HG02885 (cell line): Measurements from ENCODE around the gene EP400.
A peak's percentile ranks its signal among the peaks of the same experiment; 100 is the strongest.

Experiments
- ATAC-seq: cut with Tn5 transposase; IDR thresholded peaks from one replicate; pipeline ENCODE4 v1.9.1; 2021; ENCODE audit warnings: mild to moderate bottlenecking; ENCODE audit not compliant: unreplicated experiment, poor library complexity

EP400 gene

DNA sequence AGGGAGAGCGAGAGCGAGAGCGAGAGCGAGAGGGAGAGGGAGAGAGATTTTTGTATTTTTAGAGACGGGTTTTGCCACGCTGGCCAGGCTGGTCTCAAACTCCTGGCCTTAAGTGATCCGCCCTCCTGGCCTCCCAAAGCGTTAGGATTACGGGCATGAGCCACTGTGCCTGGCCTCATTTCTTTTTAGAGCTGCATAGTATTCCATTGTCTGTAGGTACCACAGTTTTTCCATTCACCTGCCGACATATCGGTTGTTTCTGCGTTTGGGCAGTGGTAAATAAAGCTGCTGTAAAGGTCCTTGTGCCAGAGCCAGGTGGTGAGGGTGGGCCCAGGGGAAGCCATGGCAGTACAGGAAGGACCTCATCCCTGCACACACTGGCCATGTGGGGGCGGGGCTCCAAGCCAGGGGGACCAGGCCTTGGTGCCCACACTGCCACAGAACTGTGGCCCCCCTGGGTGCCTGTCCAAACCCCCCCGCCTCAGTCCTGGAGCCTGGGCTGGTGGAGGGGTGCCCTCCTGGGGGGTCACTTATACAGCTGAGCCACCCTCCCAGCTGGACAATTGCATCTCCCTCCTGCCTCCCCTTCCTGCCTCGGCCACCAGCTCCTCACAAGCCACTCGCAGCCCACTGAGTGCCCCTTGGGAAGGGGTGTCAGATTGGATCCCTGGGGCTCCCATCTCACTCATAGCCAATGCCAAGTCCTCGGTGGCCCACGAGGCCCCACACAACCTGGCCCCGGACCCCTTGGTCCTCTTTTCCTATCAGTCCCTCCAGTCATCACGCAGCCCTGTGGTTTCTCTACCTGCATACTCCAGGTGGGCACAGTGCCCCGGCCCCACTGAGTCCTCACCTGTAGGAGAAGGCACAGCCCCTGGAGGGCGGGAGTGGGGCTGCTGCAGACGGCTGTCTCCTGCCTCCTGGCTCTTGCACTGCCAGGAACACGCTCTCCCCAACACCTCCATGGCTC lies 22.3 kb upstream of the EP400 start:
- ATAC-seq: no peak

DNA sequence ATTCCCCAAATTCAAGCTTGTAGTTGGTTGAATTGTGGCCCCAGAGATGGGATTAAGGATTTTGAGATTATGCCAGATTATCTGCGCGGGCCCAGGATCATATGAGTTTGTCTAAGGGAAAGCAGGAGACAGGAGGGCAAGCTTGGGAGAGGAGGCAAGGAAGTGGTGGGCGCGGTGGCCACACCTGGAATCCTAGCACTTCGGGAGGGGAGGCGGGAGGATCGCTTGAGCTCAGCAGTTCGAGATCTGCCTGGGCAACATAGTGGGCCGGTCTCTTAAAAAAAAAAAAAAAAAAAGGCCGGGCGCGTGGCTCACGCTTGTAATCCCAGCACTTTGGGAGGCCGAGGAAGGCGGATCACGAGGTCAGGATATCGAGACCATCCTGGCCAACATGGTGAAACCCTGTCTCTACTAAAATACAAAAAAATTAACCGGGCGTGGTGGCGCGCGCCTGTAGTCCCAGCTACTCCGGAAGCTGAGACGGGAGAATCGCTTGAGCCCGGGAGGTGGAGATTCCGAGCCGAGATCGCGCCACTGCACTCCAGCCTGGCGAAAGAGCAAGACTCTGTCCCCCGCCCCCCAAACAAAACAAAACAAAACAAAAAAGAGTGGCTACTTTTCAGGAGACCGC lies 21.5 kb upstream of the EP400 start:
- no peak for ATAC-seq

DNA sequence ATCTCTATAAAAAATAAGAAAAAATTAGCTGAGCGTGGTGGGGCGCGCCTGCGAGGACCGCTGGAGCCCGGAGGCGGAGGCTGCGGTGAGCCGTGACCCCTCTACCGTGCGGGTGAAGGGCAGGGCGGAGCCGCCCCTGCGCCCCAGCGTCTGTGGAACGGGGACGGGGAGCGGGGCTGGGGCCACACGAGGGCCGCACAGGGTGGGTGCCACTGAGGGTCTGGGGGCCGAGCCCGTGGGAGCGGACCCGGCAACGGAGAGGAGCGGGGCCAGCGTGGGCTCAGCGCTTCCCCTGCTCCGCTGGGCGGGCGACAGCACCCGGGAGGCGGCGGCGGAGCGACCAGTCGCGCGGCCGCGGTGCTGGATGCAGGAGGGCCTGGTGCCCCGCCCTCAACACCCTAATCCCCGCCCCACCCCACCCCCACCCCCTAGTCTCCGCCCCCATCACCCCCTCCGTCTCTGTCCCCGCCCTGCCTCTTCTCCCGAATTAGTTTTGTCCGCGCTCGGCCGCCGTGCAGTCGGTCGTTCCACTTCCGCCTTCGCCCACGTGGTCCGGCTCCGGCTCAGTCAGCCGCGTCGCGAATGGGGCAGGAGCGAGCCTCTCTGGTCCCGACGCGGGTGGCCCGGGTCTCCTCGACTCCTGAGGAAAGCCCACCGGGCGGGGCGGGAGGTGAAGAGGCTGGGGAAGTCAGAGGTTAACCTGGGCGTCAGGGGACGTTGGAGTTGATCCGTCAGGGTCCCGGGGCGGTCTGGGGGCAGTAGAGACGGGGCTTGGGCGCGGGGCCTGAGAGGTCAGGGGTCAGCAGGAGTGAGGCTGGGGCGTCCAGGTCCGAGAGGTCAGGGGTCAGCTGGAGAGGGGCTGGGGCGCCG lies 20.8 kb upstream of the EP400 start, which contains the start of gene PUS1:
Gene PUS1 (plus strand): TSS at position 566 of the 870 bp plus-strand sequence. CDS start 447 bp downstream, outside the sequence.
- peak; percentile 68 for ATAC-seq

DNA sequence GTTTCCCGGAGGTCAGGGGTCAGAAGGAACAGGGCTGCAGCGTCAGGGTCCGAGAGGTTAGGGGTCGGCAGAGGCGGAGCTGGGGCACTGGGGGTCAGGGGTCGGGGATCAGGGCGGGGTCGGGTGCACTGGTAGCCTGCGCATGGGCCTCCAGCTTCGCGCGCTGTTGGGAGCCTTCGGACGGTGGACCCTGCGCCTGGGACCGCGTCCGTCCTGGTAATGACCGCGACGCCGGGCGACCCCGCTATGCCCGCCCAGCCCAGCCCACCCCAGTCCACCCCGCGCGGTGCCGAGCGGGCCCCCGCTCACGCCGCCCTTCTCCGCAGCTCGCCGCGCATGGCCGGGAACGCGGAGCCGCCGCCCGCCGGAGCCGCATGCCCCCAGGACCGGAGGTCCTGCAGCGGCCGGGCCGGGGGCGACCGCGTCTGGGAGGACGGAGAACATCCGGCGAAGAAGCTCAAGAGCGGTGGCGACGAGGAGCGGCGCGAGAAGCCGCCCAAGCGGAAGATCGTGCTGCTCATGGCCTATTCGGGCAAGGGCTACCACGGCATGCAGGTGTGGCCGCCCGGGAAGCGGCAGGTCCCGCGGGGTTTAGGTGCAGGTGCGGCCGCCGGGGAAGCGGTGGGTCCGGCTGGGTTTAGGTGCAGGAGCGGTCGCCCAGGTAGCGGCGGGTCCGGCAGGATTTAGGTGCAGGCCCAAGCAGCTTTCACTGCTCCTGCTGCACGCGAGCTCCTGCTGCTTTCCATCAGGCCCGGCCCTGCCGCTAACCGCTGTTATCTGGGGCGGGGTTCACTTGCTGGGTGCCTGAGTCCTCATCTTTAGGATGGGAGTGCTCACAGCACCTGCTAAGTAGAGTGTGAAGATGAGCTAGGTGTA lies 19.9 kb upstream of the EP400 start:
- peak; percentile 22 for ATAC-seq

DNA sequence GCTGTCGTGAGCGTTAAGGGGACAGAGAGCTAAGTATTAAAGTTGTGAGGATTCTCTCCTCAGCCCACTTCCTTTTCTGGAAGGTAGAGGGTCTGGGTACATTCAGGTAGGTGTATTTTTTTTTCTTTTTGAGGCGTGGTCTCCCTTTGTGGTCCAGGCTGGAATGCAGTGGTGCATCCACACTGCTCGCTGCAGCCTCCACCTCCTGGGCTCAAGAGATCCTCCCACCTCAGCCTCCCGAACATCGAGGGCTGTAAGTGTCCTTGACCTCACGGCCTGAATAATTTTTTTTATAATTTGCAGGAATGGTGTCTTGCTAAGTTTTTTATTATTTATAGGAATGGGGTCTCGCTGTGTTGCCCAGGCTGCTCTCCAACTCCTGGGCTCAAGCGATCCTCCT lies 19.2 kb upstream of the EP400 start:
- no peak for ATAC-seq

DNA sequence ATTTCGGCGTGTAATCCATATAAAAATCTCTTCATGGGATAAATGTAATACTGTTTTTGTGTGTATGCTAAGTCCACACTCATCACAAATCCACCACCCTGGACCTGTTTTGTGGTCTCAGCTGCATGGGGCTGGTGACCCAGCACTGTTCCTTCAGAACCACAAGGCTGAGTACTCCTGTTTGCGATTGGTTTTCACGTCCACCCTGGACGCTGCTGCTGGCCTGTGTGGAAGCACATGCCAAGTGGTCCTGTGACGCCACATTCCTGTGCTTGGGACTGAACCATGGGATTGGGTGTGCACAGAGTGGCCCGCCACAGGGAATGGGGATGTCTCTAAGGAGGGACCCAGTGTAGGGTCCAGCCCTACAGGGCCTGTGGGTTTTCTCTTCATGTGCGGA lies 16.4 kb upstream of the EP400 start:
- ATAC-seq: no peak

DNA sequence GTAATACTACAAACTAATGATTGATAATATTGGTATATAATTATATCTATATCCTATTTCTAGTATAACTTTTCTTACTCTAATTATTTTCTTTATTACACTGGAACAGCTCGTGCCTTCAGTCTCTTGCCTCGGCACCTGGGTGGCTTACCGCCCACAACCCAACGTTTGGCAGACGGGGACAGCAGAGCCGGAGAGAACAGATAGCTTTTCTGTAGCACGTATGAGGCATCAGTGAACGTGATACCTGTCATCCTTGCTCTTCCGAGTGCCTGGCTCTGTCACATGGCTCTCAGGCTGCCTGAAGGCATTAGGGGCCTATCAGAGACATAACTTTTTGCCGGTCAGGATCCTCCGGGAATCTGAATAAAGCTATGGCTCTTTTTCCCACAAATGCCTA lies 15.2 kb upstream of the EP400 start:
- ATAC-seq: no peak

DNA sequence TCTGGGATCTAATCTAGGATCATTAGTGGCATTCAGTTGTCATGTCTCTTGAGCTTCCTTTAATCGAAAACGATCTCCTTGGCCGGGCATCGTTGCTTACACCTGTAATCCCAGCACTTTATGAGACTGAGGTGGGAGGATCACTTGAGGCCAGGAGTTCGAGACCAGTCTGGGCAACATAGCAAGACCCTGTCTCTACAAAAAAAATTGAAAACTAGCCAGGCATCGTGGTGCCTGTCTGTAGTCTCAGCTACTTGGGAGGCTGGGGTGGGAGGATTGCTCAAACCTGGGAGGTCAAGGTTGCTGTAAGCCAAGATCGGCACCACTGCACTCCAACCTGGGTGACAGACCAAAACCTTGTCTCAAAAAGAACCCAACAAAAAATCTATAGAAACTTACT lies 11.7 kb upstream of the EP400 start:
- no peak for ATAC-seq

DNA sequence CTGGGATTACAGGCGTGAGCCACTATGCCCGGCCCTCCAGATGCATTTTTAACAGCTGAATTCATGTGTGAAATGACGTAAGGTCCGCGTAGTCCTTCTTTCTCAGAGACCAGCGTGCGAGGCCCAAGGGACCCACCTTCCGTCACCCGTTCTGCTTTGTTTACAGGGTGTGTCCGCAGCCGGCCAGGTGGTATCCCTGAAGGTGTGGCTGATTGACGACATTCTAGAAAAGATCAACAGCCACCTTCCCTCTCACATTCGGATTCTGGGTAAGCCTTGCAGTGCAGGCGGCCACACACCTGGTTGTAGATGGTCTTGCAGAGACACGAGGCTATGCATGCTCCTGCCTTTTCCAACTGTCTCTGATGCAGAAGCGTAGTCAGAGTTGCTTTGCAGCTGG lies 10.7 kb upstream of the EP400 start:
- ATAC-seq: no peak

DNA sequence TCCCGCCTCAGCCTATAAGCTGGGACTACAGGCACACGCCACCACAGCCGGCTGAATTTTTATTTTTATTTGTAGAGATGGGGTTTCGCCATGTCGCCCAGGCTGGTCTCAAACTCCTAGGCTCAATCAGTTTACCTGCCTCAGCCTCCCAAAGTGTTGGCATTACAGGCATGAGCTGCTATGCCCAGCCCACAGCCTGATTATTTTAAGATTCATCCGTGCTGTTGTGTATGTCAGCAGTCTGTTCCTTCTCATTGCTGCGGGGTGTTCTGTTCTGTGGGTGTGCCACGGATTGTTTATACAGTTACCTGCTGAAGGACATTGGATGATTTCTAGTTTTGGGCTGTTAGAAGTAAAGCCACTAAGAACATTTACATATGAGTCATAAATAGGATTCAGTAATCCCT lies 9.6 kb upstream of the EP400 start:
- ATAC-seq: no peak

DNA sequence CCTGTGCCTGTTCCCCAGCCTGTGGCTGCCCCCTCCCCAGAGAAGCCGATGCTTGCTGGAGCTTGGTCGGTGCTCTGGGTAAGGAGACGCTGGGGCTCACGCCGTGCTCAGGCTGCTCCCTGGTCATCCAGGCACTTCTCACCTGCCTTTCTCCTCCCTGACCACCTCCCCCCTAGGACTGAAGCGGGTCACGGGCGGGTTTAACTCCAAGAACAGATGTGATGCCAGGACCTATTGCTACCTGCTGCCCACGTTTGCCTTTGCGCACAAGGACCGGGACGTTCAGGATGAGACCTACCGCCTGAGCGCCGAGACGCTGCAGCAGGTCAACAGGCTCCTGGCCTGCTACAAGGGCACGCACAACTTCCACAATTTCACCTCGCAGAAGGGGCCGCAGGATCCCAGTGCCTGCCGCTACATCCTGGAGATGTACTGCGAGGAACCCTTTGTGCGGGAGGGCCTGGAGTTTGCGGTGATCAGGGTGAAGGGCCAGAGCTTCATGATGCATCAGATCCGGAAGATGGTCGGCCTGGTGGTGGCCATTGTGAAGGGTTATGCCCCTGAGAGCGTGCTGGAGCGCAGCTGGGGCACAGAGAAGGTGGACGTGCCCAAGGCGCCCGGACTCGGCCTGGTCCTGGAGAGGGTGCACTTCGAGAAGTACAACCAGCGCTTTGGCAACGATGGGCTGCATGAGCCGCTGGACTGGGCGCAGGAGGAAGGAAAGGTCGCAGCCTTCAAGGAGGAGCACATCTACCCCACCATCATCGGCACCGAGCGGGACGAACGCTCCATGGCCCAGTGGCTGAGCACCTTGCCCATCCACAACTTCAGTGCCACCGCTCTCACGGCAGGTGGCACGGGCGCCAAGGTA lies 8.4 kb upstream of the EP400 start:
- ATAC-seq: no peak

DNA sequence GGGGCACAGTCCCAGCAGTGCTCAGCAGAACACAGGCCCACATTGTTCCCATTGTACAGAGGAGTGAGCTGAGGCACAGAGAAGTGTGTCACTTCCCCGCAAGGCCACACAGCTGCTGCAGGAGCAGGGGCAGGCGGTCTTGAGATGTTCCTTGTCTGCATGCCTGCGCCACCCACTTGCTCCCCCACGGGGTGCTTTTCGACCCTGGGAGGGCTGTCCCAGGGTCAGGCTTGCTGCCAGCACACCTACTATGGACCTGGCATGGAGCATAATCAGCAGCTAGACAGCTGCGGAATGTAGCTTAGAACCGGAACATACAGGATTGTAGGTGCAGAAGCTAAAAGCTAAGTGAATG lies 7.8 kb upstream of the EP400 start:
- ATAC-seq: no peak

DNA sequence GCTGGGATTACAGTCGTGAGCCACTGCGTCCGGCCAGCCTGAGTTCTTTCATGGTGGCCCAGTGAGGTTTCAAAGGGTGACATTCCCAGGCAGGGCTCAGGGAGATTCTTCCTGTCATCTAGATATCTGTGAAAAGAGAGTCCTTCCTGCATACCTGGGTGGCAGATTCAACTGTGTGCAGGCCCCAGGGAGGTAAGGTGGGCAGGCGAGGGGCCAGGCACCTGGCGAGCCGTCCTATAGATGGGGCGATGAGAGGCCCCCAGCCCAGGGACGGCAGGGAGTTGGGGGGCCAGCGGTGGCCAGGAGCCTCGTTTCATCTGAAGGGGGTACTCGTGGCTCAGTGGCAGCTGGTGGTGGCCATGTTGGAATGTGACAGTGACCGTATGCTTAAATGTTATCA lies 7.1 kb upstream of the EP400 start:
- ATAC-seq: no peak

DNA sequence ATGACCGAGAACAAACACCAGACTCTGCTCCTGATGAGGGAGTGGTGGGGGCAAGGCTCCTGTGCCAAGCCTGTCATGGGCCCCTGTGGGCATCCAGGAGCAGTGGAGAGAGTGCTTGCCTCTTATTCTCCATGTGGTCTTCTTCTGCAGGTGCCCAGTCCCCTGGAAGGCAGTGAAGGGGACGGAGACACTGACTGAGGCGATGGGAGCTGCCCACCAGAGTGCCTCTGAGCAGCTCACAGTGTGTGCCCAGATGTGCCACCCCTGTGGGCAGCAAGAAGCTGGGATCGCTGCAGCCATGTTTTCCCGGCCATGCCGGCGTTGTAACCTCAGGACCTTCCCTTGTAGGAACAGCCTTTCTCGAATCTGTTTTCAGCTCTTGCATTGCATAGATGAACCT lies 6.4 kb upstream of the EP400 start:
- no peak for ATAC-seq

DNA sequence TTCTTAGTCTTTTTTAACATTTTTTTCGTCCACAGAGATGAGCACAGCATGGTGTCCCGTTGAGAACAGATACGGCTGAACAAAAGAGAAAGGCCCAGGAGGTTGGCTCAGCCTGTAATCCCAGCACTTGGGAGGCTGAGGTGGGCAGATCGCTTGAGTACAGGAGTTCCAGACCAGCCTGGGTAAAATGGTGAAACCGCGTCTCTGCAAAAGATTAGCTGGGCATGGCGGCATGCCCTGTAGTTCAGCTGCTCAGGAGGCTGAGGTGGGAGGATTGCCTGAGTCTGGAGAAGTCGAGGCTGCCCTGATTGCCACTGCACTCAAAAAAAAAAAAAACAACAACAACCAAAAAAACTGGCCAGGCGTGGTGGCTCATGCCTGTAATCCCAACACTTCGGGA lies 5.9 kb upstream of the EP400 start:
- ATAC-seq: no peak

DNA sequence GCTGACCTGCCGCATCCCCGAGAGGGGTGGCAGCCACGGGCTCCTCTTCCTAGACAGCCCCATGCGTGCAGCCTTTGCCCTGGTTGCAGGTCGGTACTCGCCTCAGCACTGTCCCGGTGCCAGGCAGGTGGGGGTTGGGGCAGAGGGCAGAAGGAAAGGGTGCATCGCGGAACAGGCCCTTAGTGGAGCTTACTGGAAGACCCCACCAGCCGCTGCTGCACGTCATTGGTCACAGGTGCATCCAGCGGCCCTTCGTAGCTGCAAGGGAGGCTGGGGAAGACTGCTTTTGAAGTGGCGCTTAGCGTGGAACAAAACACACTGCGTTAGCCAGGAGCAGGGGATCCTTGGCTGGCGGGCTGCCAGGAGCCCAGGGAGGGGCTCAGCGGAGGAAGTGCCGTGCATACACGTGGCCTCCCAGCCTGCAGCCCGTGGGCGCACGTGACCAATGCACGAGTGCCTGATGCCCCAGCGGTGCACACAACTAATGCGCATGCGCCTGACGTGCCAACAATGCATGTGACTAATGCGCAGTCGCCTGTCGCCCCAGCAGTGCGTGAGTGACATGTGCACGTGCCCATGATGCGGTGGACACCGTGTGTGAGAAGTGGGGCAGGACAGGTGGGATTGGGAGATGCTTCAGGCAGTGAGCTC lies 5.0 kb upstream of the EP400 start:
- ATAC-seq: no peak

DNA sequence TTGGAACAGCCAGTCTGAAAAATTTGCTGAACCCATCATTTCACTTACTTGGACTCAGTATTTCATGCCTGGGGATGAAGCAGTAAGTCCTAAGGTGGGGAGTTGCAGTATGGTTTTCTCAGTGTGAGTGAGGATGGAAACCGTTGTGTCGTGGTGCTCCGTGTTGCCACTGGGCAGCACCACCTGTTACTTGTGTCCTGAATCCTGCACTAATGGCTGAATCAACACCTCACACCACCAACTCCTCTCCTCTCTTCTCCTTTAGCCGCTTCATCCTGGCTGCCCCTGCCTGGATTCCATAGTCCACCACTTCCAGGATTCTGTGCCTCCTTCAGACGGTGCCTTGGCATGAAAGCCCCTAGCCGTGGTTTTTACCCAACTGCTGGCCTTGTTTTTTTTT lies 3.0 kb upstream of the EP400 start:
- no peak for ATAC-seq

DNA sequence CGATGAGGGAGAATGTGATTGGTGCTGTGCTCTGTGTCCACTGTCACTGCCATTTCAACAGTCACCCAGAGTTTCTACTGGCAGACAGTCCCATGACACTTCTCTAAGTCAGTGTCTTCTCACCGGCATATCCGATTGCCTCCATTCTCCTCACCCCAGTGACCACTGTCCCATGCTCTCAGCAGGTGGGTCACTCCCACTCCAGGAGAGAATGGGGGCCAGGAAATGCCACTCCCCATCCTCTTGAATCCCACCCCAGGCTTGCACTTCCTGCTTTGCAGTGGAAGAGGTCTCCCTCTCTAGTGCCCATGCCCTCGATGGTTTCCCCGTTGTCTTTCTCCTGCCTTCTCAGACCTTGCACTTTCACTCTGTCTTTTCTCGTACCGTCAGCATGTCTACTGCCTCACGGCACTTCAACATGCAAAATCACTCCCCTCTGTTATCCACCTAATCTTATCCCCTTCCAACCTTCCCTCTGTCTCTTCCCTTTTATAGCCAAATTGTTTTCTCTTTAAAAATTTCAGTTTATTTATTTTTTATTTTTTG lies 2.2 kb upstream of the EP400 start:
- no peak for ATAC-seq
